GM19397 (cell line): ENCODE measurements around the gene TAF15.

Source experiments
- ATAC-seq: cut with Tn5 transposase; IDR thresholded peaks from one replicate; pipeline ENCODE4 v1.9.1; 2021; ENCODE audit warnings: mild to moderate bottlenecking, moderate library complexity; ENCODE audit not compliant: unreplicated experiment

Gene TAF15

DNA sequence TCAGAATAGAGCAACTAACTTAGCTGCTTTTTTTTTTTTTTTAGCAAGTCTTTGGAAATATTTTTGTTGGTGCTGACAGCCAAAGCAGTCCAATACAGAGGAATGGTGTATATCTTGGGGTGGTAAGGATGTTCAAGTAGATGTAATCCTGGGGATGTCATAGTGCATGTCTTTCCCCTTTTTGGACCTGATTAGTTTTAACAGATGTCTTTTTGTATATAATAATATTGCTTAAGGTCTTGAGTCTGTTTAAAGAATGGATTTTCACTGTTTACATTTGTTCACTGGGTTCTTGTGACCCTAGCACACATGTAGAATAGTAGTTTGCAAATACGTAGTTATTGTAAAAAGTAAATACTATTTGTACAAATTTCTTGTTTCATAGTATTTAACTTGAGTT lies 7.9 kb downstream of the TAF15 start:
- no peak for ATAC-seq

DNA sequence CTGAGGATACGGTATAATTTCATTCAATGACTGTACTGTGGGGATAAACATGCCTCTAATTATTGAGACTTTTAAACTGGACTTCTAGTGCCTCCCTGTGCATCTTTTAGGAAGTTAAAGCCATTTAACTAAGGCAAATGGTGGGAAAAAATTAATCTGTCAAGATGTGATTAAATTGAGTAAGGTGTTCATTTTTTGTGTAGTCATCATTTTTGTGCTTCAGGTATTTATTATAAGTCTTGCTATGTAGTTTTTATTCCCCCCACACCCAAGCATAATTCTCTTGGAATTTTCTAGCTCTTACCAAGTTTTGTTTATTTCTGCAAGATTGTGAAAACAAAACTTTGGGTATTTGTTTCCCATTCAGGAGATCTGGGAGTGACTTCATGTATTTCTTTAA lies 10.2 kb downstream of the TAF15 start:
- ATAC-seq, result no peak

DNA sequence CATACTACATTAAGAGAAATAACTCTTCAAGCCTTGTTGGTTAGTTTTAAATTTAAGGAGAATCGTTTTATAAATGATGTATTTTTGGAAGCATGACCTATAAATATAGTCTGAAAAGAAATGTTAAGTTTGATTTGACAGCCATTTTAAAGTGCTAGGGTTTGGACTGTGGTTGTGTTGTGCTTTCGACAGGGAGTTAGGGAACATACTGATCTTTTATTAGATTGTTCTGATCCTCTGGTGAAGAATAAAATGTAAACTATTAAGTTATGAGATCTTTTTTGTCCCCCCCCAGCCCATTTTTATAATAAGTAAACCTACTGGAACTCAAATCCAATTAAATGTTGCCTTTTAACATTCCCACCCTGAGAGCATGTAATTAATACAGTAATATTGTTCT lies 12.0 kb downstream of the TAF15 start:
- ATAC-seq, result no peak

DNA sequence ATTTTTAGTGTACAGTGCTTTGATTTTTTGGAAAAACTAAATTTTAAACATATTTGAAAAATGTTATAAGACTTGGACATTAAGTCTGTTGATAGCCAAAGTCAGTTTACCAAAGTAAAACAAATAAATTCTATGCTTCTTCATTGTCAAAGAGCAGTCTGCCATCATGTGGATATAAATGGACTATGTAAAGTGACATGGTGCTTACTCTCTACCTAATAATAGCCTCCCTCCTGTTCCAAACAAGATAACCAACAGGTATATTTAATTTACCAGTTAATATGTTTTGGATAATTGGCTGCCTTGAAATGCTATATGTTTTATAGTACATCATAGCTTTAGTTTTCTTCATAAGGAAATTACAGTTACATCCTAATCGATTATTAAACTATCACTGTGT lies 15.9 kb downstream of the TAF15 start:
- ATAC-seq, result no peak

DNA sequence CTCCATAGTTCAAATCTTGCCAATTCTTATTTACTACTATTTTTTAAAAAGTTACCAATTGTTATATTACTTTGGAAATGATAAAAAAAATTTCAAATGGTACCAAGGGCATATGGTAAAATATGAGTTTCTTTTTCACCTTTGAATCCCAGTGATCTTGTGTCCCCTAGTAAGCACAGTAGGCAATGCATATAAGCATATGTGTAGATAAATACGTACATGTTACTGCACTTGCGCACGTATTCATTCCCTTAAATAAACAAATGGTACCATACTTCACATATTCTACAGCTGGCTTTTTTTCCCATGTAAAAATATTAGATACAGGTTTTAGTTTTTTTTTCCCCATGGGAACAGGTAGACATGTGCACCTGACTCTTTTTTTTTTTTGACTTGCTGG lies 31.8 kb downstream of the TAF15 start:
- no peak for ATAC-seq

DNA sequence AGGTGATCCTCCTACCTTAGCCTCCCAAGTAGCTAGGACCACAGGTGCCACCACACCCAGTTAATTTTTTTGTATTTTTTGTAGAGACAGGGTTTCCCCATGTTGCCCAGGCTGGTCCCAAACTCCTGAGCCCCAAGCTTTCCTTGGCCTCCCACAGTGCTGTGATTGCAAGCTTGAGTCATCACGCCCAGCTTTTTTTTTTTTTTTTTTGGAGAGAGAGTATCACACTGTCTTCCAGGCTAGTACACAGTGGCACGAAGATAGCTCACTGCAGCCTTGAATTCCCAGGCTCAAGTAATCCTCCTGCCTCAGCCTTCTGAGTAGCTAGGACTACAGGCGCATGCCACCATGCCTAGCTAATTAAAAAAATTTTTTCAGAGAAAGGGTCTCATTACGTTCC lies 32.2 kb downstream of the TAF15 start:
- ATAC-seq, result no peak

DNA sequence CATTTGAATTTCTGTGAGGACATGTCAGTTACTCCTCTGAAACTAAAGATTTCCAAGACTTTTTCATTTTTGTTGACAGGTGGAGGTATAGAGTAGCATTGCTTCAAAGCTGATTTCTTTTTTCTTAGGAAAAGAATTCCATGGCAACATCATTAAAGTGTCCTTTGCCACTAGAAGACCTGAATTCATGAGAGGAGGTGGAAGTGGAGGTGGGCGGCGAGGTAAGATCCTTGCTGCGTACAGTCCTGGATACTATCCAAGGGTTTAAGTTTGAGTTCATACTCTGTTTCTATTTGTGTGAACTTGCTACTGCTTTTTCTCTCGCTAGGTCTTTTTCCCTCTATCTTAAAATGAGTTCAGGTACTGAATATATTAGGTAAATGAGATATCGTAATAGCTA lies 33.0 kb downstream of the TAF15 start:
- ATAC-seq, result no peak

DNA sequence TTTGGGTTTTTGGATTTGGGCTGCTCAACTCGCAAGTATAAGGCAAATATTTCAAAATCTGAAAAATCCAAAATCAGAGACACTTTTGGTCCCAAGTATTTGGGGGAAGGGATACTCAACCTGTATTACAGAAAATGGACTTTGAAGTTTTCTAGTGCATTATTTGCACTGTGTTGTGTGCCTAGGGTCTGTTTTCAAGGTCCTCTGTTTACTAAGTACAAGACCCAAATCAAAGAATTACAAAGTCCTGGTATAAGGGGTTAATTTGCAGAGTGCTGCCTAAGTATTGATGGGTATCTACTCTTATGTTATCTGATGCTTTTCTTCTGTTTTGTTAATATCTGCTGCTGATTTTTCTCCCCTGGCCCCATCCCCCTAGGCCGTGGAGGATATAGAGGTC lies 34.4 kb downstream of the TAF15 start:
- ATAC-seq, result no peak

DNA sequence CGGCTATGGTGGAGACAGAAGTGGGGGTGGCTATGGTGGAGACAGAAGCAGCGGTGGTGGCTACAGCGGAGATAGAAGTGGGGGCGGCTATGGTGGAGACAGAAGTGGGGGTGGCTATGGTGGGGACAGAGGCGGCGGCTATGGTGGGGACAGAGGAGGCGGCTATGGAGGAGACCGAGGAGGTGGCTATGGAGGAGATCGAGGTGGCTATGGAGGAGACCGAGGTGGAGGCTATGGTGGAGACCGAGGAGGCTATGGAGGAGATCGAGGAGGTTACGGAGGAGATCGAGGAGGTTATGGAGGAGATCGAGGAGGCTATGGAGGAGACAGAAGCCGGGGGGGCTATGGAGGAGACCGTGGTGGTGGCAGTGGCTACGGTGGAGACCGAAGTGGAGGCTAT lies 35.3 kb downstream of the TAF15 start:
- no peak for ATAC-seq

DNA sequence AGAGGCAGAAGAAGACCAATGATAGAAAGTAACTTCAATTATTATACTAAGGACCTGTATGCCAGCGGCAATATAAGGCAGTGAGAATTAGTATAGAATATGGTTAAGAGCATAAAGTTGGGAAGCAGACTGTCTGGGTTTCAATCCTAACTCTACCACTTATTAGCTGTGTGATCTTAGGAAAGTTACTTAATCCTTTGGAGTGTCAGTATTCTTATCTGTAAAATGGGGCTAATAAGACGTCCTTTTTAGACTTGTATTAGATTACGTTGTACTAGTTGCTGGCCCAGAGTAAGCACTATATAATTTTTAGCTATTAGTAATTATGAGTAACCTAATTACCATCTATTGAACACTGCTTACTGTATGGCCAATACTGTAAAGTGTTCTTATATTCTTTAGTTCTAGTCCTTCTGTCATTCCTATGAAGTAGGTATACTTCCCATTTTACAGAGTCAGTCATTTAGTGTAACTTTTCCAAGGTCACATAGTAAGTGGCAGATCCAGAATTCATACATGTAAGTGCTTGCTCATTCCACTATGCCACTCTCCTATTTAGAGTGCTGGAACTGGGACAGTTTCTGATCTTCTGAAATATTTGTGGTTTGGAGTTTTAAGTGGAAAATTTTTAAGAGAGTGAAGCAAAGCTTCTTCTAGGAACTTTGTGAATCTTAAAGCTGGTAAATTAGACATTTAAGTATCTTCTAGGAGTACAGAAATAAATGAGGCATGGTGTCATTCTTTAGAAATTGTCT lies 36.9 kb downstream of the TAF15 start:
- ATAC-seq, result no peak

DNA sequence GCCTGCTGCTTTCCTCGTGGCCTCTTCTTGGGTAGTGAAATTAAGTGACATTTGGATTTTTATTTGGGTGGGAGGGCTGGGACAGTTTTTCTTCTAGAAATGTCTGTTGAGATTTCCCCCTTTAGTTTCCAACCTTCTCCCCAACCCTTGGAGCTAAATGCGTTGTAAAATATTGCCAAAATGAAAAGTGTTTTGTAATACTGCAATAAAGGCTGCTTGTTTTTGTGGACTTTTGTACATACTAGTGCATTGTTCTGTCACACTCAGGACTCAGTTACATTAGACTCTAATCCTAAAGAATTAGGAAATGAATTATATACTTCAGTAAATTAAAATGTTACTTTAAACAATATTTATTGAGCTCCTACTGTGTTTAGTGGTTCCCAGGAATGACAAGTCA lies 37.7 kb downstream of the TAF15 start:
- no peak for ATAC-seq

DNA sequence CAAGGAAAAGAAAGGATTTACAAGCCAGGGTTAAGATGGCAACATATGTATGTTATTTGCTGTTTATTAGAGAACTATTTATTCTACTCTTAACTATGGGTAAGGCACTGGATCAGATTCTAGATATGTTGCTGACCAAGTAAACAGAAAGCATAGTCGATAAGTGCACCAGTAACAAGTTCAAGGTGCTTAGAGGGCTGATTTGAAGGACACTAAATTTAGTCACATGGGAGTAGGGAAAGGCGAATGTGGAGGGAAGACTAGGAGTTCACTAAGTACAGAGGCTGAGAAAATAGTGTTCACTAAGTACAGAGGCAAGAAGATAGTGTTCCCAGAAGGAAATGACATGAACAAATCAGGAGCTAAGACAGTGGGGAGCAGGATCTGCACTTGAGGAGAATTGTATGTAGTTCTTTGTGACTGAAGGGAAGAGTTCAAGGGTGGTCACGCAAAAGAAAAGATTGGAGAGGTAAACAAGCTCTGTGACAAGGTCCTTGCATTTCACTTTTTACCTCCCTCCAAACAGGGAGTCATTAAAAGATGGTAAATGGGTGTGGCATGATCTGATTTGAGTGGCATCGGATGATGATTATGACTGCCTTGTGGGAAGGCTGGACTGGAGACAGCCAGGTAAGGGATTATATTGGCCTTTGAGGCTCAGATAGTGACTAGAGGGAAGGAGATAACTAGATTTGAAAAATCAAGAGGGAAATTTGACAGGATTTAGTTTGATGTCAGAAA lies 38.5 kb downstream of the TAF15 start:
- no peak for ATAC-seq

DNA sequence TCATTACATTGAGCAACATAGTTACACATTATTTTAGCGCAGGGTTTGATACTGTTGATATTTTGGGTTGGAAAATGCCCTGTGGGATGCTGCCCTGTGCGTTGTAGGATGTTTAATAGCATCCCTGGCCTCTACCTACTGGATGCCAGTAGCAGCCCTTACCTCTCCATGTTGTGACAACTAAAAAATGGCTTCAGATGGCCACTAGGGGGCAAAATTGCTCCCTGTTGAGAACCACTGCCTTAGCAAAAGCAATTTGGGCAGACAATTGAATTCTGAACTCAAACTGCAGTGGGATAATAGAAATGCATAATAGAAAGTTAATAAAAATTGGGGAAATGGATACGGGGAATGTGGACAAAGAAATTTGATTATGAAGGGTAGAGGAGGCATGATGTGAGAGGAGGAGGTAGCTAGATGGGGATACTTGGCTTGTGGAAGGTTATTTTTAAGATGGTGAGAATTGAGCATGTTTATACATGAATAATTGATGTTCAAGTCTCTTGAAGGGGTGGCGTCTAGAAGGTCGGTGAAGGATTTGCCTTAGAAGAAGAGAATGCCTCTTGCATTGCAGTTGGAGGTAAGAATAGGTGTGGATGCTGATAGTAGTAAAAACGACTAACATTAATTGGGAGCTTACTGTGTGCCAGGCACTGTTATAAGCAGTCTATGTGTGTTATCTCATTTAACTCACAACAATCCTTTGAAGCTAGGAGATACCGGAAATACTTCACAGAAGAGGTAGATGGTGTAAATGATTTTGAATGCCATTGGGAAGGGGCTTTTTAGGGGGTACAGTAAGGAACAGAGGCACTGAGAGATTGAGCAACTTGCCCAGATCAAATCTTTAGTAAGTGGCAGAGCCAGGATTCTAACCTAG lies 40.4 kb downstream of the TAF15 start:
- ATAC-seq, result no peak

DNA sequence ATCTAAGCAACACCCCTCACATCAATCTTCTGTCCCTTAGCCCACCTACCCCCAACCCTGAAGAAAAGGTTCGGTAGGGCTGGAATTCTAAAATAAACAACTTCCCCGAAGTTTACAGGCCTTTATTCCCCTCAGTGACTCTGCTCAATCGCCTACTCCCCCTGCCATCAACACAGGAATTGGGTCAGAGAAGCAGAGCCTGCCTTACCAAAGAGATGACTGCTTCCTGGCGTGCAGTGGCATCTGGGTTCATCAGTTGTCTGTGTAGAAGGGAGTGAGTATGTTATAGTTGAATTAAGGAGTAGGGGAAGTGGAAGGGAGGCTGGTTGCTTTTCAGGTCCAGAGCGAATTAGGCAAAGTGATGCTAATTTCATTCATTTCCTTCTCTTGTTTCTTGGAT lies 46.7 kb downstream of the TAF15 start:
- ATAC-seq, result no peak

DNA sequence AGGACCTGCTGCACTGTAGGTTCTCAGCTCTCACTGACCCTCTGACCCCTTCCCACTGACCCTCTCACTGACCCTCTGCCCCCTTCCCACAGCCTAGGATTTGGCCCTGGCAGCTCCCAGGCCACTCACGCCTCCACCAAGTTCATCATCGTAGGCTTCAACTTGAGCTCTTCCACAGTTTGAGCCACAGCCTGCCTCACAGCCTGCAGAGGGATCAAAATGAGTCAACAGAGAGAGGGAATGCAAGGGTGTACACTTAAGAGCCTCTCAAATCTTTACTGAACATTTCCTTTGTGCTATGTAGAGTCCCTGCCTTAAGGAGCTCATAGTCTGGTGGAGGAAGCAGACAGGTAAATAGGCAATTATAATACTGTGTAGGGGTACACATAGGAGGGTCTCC lies 47.3 kb downstream of the TAF15 start:
- no peak for ATAC-seq

DNA sequence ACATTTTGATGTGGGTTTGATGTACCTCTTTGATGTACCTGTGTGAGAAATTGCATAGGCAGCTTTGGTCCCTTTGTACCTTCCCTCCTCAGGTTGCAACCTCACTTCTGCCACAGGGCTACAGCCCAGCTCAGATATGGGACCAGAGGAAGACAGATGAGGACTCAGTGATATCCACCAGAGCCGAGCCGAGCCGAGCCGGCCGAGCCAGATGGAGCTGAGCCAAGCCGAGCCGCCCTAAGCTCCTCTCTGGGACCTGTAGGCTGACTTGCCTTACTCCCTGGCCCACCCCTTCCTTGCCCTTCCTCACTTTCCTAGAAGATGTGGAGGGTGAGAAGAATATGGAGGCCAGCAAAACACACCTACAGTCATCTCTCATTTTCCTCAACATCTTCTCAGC lies 55.6 kb downstream of the TAF15 start:
- no peak for ATAC-seq

DNA sequence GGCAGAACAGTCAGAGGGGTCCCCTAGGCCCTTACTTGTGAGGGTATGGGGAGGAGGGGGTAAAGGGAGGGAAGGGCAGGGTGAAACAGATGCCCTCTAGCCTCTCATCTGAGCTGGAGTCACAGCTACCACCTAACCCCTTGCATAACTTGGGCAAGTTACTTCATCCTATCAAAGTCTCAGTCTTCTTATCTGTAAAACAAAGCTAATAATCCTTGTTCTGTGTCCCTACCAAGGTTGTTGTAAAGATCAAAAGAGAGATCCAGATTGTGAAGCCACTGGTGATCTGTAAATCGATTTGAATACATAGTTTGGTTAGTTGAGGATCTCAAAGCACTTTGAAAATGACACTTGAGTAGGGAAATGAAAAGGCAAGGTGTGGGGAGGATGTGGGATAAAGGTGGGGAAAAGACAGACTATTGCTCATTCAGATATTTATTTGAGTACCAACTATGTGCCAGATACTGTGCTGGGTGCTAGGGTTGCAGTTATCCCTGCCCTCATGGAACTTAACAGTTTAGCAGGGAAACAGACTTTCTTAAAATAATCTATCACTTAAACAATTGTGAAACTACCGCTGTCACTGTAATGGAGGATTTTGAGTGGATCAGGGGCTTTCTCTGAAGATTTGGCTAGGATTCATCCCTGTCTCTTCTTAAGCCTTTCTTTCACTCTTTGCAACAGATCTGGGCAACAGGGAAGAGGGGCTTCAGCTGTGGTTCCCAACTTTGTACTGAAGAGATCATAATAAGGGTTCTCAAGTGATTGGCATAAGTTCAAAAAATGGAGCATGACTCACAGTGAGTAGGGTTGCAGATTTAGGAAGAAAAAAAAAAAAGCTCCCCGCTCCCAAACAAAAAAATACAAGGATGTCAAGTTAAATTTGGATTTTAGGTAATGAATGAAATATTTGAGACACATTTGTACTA lies 56.4 kb downstream of the TAF15 start:
- no peak for ATAC-seq

DNA sequence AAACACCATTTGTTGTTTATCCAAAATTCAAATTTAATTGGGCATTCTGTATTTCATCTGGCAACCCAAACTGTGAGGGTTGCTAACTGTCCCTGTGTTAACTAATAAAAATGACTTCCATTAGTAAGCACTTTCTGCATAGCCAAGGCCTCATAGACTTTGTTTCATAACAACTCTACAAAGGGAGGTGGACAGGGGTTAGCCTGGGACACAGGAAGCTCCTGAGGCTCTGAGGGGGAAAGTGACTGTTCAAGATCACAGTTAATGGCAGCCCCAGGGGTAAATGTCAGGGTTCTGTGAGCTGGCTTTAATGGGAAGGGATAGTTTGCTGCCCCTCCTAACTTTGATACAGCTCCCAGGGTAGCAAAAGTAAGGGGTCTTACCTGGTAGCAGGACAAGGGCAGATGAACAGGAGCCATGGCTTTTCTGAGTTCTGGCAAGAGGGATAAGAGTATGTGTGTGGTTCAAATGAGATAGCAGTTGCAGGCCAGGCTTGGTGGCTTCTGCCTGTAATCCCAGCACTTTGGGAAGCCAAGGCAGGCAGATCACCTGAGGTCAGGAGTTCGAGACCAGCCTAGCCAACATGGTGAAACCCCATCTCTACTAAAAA lies 57.2 kb downstream of the TAF15 start:
- ATAC-seq, result no peak

DNA sequence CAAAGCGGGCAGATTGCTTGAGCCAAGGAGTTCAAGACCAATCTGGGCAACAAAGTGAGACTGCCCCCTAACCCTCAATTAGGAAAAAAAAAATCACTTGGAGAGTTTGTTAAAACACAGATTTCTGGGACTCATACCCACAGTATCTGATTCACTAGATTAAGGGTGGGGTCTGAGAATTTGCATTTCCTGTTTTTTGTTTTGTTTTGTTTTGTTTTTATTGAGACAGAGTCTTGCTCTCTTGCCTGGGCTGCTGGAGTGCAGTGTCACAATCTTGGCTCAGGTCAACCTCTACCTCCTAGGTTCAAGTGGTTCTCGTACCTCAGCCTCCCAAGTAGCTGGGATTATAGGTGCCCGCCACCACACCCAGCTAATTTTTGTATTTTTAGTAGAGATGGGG lies 58.3 kb downstream of the TAF15 start:
- no peak for ATAC-seq

DNA sequence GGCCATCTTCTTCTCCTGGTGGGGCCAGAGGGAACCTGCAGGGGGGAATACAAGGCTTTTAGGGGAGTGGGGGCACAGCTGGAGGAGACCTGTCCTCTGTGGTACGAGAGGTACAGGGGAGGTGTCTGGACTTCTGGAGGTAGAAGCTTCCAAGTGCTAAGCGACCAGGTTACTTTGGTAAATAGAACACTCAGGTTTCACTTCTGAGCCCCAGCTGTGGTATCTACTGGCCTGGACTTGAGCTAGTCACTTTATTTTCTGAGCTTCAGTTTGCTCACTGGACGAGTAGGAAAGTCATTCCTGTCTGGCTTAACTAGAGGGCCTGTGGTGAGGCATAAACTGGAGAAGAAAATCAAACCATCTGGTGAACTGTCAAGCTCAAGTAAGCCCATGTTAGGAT lies 59.5 kb downstream of the TAF15 start, which contains the start of gene HEATR9:
Gene HEATR9 (minus strand): TSS at position 155 of the 400 bp plus-strand sequence. CDS start 149 bp downstream, at position 6.
- no peak for ATAC-seq
